Fibroblast of pulmonary artery (primary cell): ENCODE results near the gene PRICKLE4.
"Not testable (repeated sequence)": the region's sequence is repeated elsewhere in the genome, so short reads cannot be mapped to it uniquely, and the experiment has no call there.

ENCODE experiments used
- DNase-seq: peaks from one replicate; pipeline ENCODE4 v3.0.0-alpha.2; 2010; ENCODE audit warnings: low read depth
- H3K4me3 ChIP-seq: replicated peaks from 2 replicates; pipeline ENCODE4 v1.5.1; 2011; ENCODE audit warnings: low read depth, mild to moderate bottlenecking, control low read depth, low read length, moderate library complexity
- CTCF ChIP-seq: IDR thresholded peaks from 2 replicates; pipeline ENCODE4 v1.5.1; 2011; ENCODE audit warnings: mild to moderate bottlenecking, control low read depth, low read length, inconsistent platforms; ENCODE audit errors: missing control alignments

The PRICKLE4 gene

GRCh38 chr6:41757931-41758640 lies 22.5 kb upstream of the PRICKLE4 start:
- no peak for DNase-seq

GRCh38 chr6:41758641-41759035 lies 21.9 kb upstream of the PRICKLE4 start:
- TF ChIP-seq CTCF: no peak
- no peak for DNase-seq
- H3K4me3 ChIP-seq: no peak overlapping the region

More at GRCh38 chr6:41757931-41758640, 22.5 kb upstream of the PRICKLE4 start:
- H3K4me3 ChIP-seq: no peak overlapping the region
- TF ChIP-seq CTCF: no peak

GRCh38 chr6:41759106-41759904 lies 21.3 kb upstream of the PRICKLE4 start:
- TF ChIP-seq CTCF: no peak
- H3K4me3 ChIP-seq: no peak overlapping the region
- no peak for DNase-seq

GRCh38 chr6:41759905-41760579 lies 20.5 kb upstream of the PRICKLE4 start:
- TF ChIP-seq CTCF: no peak
- no peak for DNase-seq
- H3K4me3 ChIP-seq: no peak overlapping the region

- H3K4me3 ChIP-seq: no peak overlapping the region
- TF ChIP-seq CTCF: no peak
- DNase-seq: peak; percentile 35
These were observed 17.1 kb upstream of the PRICKLE4 start for GRCh38 chr6:41763470-41763869.

- not testable (repeated sequence) for H3K4me3 ChIP-seq, DNase-seq
These were observed 14.4 kb upstream of the PRICKLE4 start for GRCh38 chr6:41766043-41766664.
